Loucy (cell line): Measurements from ENCODE around the gene RAB8B.
A peak's percentile ranks its signal among the peaks of the same experiment; 100 is the strongest.

Source experiments
- H2AFZ ChIP-seq: fragments of 200-600 bp; sonication (generic); 2 replicates; pipeline ENCODE4 v1.6.0; 2016; ENCODE audit warnings: antibody characterized with exemption, mild to moderate bottlenecking, low read length, moderate library complexity
- H3F3A ChIP-seq: fragments of 200-600 bp; 2 replicates; pipeline ENCODE4 v1.6.0; 2016; ENCODE audit warnings: antibody characterized with exemption, low read depth, mild to moderate bottlenecking
- H3K27me3 ChIP-seq: fragments of 200-600 bp; sonication (generic); 2 replicates; pipeline ENCODE4 v1.6.1; 2014; ENCODE audit warnings: low read length, mild to moderate bottlenecking; ENCODE audit not compliant: insufficient read depth, poor library complexity, severe bottlenecking
- H3K36me3 ChIP-seq: fragments of 200-600 bp; sonication (generic); 2 replicates; pipeline ENCODE4 v1.6.1; 2016; ENCODE audit warnings: low read length; ENCODE audit not compliant: insufficient read depth
- H3K4me1 ChIP-seq: fragments of 200-600 bp; sonication (generic); 2 replicates; pipeline ENCODE4 v1.5.1; 2014; ENCODE audit warnings: low read length, mild to moderate bottlenecking; ENCODE audit not compliant: insufficient read depth, poor library complexity, severe bottlenecking
- H3K4me2 ChIP-seq: fragments of 200-600 bp; sonication (generic); 2 replicates; pipeline ENCODE4 v1.6.0; 2014; ENCODE audit warnings: antibody characterized with exemption, low read length, low read depth, mild to moderate bottlenecking; ENCODE audit not compliant: poor library complexity, severe bottlenecking
- H3K4me3 ChIP-seq: fragments of 200-600 bp; sonication (generic); 2 replicates; pipeline ENCODE4 v1.5.1; 2014; ENCODE audit warnings: low read length, mild to moderate bottlenecking, mixed read lengths; ENCODE audit not compliant: poor library complexity, severe bottlenecking
- H3K79me2 ChIP-seq: fragments of 200-600 bp; sonication (generic); 2 replicates; pipeline ENCODE4 v1.6.1; 2014; ENCODE audit warnings: low read length; ENCODE audit not compliant: insufficient read depth
- H3K9ac ChIP-seq: fragments of 200-600 bp; sonication (generic); 2 replicates; pipeline ENCODE4 v1.6.0; 2014; ENCODE audit warnings: mild to moderate bottlenecking, low read depth, low read length, moderate library complexity; ENCODE audit not compliant: poor library complexity, severe bottlenecking
- H3K9me2 ChIP-seq: fragments of 200-600 bp; sonication (generic); replicated peaks from 2 replicates; pipeline ENCODE4 v1.6.1; 2016; ENCODE audit warnings: low read depth, low read length, mixed read lengths
- H3K9me3 ChIP-seq: fragments of 200-600 bp; sonication (generic); 2 replicates; pipeline ENCODE4 v1.6.1; 2014; ENCODE audit warnings: mild to moderate bottlenecking, antibody characterized with exemption, low read length, low read depth; ENCODE audit not compliant: insufficient read depth
- H4K20me1 ChIP-seq: fragments of 200-600 bp; sonication (generic); 2 replicates; pipeline ENCODE4 v1.6.0; 2014; ENCODE audit warnings: antibody characterized with exemption, low read length, mild to moderate bottlenecking; ENCODE audit not compliant: insufficient read depth, poor library complexity, severe bottlenecking
- CTCF ChIP-seq: fragments of 200-600 bp; sonication (generic); conservative IDR thresholded peaks from 2 replicates; pipeline ENCODE4 v1.5.1; 2014; ENCODE audit warnings: mild to moderate bottlenecking, antibody characterized with exemption, low read length
- EZH2phosphoT487 ChIP-seq: fragments of 200-600 bp; IDR thresholded peaks from 2 replicates; pipeline ENCODE4 v1.6.1; 2018; ENCODE audit warnings: antibody characterized with exemption, mild to moderate bottlenecking, moderate library complexity, borderline replicate concordance

RAB8B gene

GRCh38 chr15:63194880-63195568, 5.6 kb downstream of the RAB8B start:
- H3K9ac ChIP-seq, result peak overlapping the region; percentile 66
- peaks cover 46% of the 10 kb centered on the region for H4K20me1 ChIP-seq
- H2AFZ ChIP-seq, result no peak overlapping the region
- peak overlapping the region; percentile 74 for H3K4me2 ChIP-seq
- peak overlapping the region; percentile 88 for H3K4me3 ChIP-seq
- H3K9me2 ChIP-seq, result no peaks in the 10 kb centered on the region
- H3K79me2 ChIP-seq, result peaks cover 94% of the 10 kb centered on the region
- peaks cover 82% of the 10 kb centered on the region for H3K4me1 ChIP-seq
- H3K27me3 ChIP-seq, result no peaks in the 10 kb centered on the region
- no peaks in the 10 kb centered on the region for H3K9me3 ChIP-seq
- H3K36me3 ChIP-seq, result no peaks in the 10 kb centered on the region
- H3F3A ChIP-seq, result peaks cover 9% of the 10 kb centered on the region
- TF ChIP-seq EZH2phosphoT487 (no peak), CTCF (no peak)

GRCh38 chr15:63195569-63196015, 6.2 kb downstream of the RAB8B start:
- H3K4me2 ChIP-seq, result peak overlapping the region; percentile 74

GRCh38 chr15:63196842-63197241, 7.4 kb downstream of the RAB8B start:
- H3K4me3 ChIP-seq, result peak overlapping the region; percentile 88
- H3K4me2 ChIP-seq, result peak overlapping the region; percentile 74
- no peak overlapping the region for H2AFZ ChIP-seq
- no peaks in the 10 kb centered on the region for H3K9me2 ChIP-seq
- H3K27me3 ChIP-seq, result no peaks in the 10 kb centered on the region
- peaks cover 5% of the 10 kb centered on the region; the same call in 1 of the 2 replicates for H3F3A ChIP-seq
- TF ChIP-seq EZH2phosphoT487 (no peak), CTCF (no peak)
- peaks cover 53% of the 10 kb centered on the region for H4K20me1 ChIP-seq
- H3K9ac ChIP-seq, result peak overlapping the region; percentile 66
- H3K9me3 ChIP-seq, result no peaks in the 10 kb centered on the region
- H3K36me3 ChIP-seq, result 0 out of 2 replicates have a peak, but pooled peaks cover 4% of the 10 kb centered on the region
- peaks cover 85% of the 10 kb centered on the region for H3K4me1 ChIP-seq
- H3K79me2 ChIP-seq, result peaks cover 94% of the 10 kb centered on the region

More at GRCh38 chr15:63195569-63196015, 6.2 kb downstream of the RAB8B start:
- H3F3A ChIP-seq, result peaks cover 9% of the 10 kb centered on the region
- no peak overlapping the region for H2AFZ ChIP-seq
- H3K4me3 ChIP-seq, result peak overlapping the region; percentile 88
- TF ChIP-seq EZH2phosphoT487, result no peak
- TF ChIP-seq CTCF, result no peak
- no peaks in the 10 kb centered on the region for H3K27me3 ChIP-seq
- peaks cover 86% of the 10 kb centered on the region for H3K4me1 ChIP-seq
- no peaks in the 10 kb centered on the region for H3K9me3 ChIP-seq
- H3K9me2 ChIP-seq, result no peaks in the 10 kb centered on the region
- H3K36me3 ChIP-seq, result no peaks in the 10 kb centered on the region
- peak overlapping the region; percentile 66 for H3K9ac ChIP-seq
- H4K20me1 ChIP-seq, result peaks cover 51% of the 10 kb centered on the region
- H3K79me2 ChIP-seq, result peaks cover 94% of the 10 kb centered on the region
